ENCODE measurements around the gene COLEC12. TPM values are rescaled to one million over a fixed set of nuclear protein-coding genes. Genes with fewer than 3 reads are reported as not detected.

The COLEC12 gene
- total and polyA plus RNA-seq, 10 of the 15 experiments (the other 5 are each of a cell fraction or from before 2014, with no cell fraction given) = 0.04 to 0.05 TPM; not detected in 8

GRCh38 chr18:463403-463802 is 37.1 kb downstream of the COLEC12 start:
- in situ Hi-C loops (cut with MboI) (no loop called here), intact Hi-C loops (cut with micrococcal nuclease; ENCODE audit: unreplicated experiment) (no loop called here)
- no peaks in the 10 kb centered on the region for H3K4me1 ChIP-seq (ENCODE audit: control insufficient read depth, insufficient read depth, low read length)
- no peak overlapping the region for H3K4me2 ChIP-seq (ENCODE audit: control insufficient read depth, insufficient read depth)
- DNase-seq (ENCODE audit: low read depth, low spot score) (no peak), FAIRE-seq (no peak), ATAC-seq (no peak)
- ChIA-PET POLR2A (no interaction called here), SMC1A (ENCODE audit: uncharacterized antibody, unreplicated experiment) (no interaction called here), CTCF (no interaction called here), RAD21 (ENCODE audit: unreplicated experiment) (no interaction called here)
- WGBS (ENCODE audit: insufficient coverage, insufficient replicate concordance, low lambda C conversion rate, missing lambda C conversion rate) = 46% methylated on average over 11 of the region's 11 CpGs
- no peak overlapping the region for H2AFZ ChIP-seq (ENCODE audit: control insufficient read depth, low read depth, low read length)
- H3K9ac ChIP-seq (ENCODE audit: control insufficient read depth, insufficient read depth, low read length) = no peak overlapping the region
- peaks cover 0 to 2% of the 10 kb centered on the region in 2 experiments; a peak in 1 of 4 replicates for H3K27me3 ChIP-seq (replicated peaks in 1 of 2; ENCODE audit: control insufficient read depth in 2 of 2, insufficient read depth in 2 of 2, low read length in 1 of 2)
- no peaks in the 10 kb centered on the region for H3K79me2 ChIP-seq (ENCODE audit: control insufficient read depth, insufficient read depth, low read length)
- no peak overlapping the region for H3K27ac ChIP-seq (ENCODE audit: control insufficient read depth, insufficient read depth)
- H3K36me3 ChIP-seq (ENCODE audit: control insufficient read depth in 2 of 2, insufficient read depth in 2 of 2, low read length in 1 of 2) = no peaks in the 10 kb centered on the region
- H4K20me1 ChIP-seq (ENCODE audit: control insufficient read depth, insufficient read depth) = no peaks in the 10 kb centered on the region
- H3K9me3 ChIP-seq (replicated peaks; ENCODE audit: control insufficient read depth, insufficient read depth, low read length) = no peaks in the 10 kb centered on the region
- H3K4me3 ChIP-seq = no peak overlapping the region
- no peak for TF ChIP-seq FOXM1 (IDR thresholded peaks at IDR 0.05; ENCODE audit: low read depth, low read length)
- TF ChIP-seq WRNIP1 (IDR thresholded peaks at IDR 0.05; ENCODE audit: borderline replicate concordance, low read depth, low read length) = no peak
- no peak for TF ChIP-seq RUNX3 (IDR thresholded peaks at IDR 0.05; ENCODE audit: low read length)
- TF ChIP-seq CHD4 (IDR thresholded peaks at IDR 0.05) = no peak
- no peak for TF ChIP-seq ESRRA (IDR thresholded peaks at IDR 0.05; ENCODE audit: low read length)
- no peak for TF ChIP-seq CBX5 (IDR thresholded peaks at IDR 0.05; ENCODE audit: low read depth)
- TF ChIP-seq GATAD2B (conservative IDR thresholded peaks at IDR 0.05; ENCODE audit: low read depth) = no peak
- no peak for TF ChIP-seq HCFC1 (IDR thresholded peaks at IDR 0.05; ENCODE audit: low read length)
- TF ChIP-seq CBFB (IDR thresholded peaks at IDR 0.05; ENCODE audit: low read depth) = no peak
- no peak for TF ChIP-seq EZH2 (IDR thresholded peaks at IDR 0.05; ENCODE audit: borderline replicate concordance, control insufficient read depth, low read depth, low read length)
- TF ChIP-seq TBL1XR1 (IDR thresholded peaks at IDR 0.05; ENCODE audit: low read depth, low read length) = no peak
- TF ChIP-seq SREBF2 (IDR thresholded peaks at IDR 0.05; ENCODE audit: low read length) = no peak
- no peak for TF ChIP-seq JUND (IDR thresholded peaks at IDR 0.05; ENCODE audit: low read depth, low read length)
- TF ChIP-seq SMAD5 (IDR thresholded peaks at IDR 0.05; ENCODE audit: low read depth) = no peak
- no peak for TF ChIP-seq TCF7 (IDR thresholded peaks at IDR 0.05; ENCODE audit: borderline replicate concordance)
- no TSS peak for BruUV-seq (replicated peaks)

Measured in GM12878 (cell line).